ENCODE data around the gene ADO. TPM values are rescaled to one million over a fixed set of nuclear protein-coding genes. Genes with fewer than 3 reads are reported as not detected.

ADO gene
- total RNA-seq, 1 donor from 2014 or later: 4.5 TPM

GRCh38 chr10:62792261-62792660, 12.3 kb upstream of the ADO start:
- ATAC-seq: no peak
- DNase-seq (ENCODE audit: low spot score): no peak

GRCh38 chr10:62794306-62794705, 10.2 kb upstream of the ADO start:
- ATAC-seq (no peak), DNase-seq (ENCODE audit: low spot score) (no peak)

GRCh38 chr10:62795100-62795499, 9.4 kb upstream of the ADO start:
- no peak for DNase-seq (ENCODE audit: low spot score)
- ATAC-seq: no peak

GRCh38 chr10:62795762-62796161, 8.8 kb upstream of the ADO start:
- ATAC-seq (no peak), DNase-seq (ENCODE audit: low spot score) (no peak)

- no peak for ATAC-seq
Observed at GRCh38 chr10:62796896-62797295, 7.6 kb upstream of the ADO start.

GRCh38 chr10:62801871-62802270, 2.6 kb upstream of the ADO start:
- DNase-seq (ENCODE audit: low spot score) (no peak), ATAC-seq (no peak)

More at GRCh38 chr10:62796896-62797295, 7.6 kb upstream of the ADO start:
- DNase-seq (ENCODE audit: low spot score): no peak

- no peak for DNase-seq (ENCODE audit: low spot score)
Observed at GRCh38 chr10:62803724-62804355, 680 bp upstream of the ADO start.

GRCh38 chr10:62805231-62806099, 945 bp downstream of the ADO start:
- ATAC-seq (peak; percentile 44), DNase-seq (ENCODE audit: low spot score) (peak; percentile 55)

More at GRCh38 chr10:62803724-62804355, 680 bp upstream of the ADO start:
- ATAC-seq: no peak

GRCh38 chr10:62806251-62806650, 1.7 kb downstream of the ADO start:
- ATAC-seq (no peak), DNase-seq (ENCODE audit: low spot score) (no peak)

- DNase-seq (ENCODE audit: low spot score): no peak
- ATAC-seq: no peak
Observed at GRCh38 chr10:62810156-62810902, 5.8 kb downstream of the ADO start.

GRCh38 chr10:62811159-62811875, 6.8 kb downstream of the ADO start:
- ATAC-seq: no peak
- no peak for DNase-seq (ENCODE audit: low spot score)

GRCh38 chr10:62812672-62813439, 8.3 kb downstream of the ADO start:
- DNase-seq (ENCODE audit: low spot score) (no peak), ATAC-seq (no peak)

- DNase-seq (ENCODE audit: low spot score) (no peak), ATAC-seq (no peak)
Observed at GRCh38 chr10:62813453-62813852, 8.9 kb downstream of the ADO start.

GRCh38 chr10:62813981-62814380, 9.5 kb downstream of the ADO start:
- no peak for DNase-seq (ENCODE audit: low spot score)
- no peak for ATAC-seq

- DNase-seq (ENCODE audit: low spot score) (no peak), ATAC-seq (no peak)
Observed at GRCh38 chr10:62814756-62815380, 10.3 kb downstream of the ADO start.

- ATAC-seq (no peak), DNase-seq (ENCODE audit: low spot score) (peak; percentile 47)
Observed at GRCh38 chr10:62815381-62816075, 11.0 kb downstream of the ADO start.

GRCh38 chr10:62816076-62816330, 11.5 kb downstream of the ADO start:
- no peak for DNase-seq (ENCODE audit: low spot score)
- no peak for ATAC-seq

- peak; percentile 94 for DNase-seq (ENCODE audit: low spot score)
- peak; percentile 82 for ATAC-seq
Observed at GRCh38 chr10:62816331-62817120, 12.0 kb downstream of the ADO start, which contains the start of gene EGR2. EGR2 (minus strand) TSS chr10:62816366; CDS start chr10:62816029, 337 bp downstream.

Measured in left lobe of liver (tissue), 2 donors.